ENCODE data around the gene ASL.
"Not testable (repeated sequence)": the region's sequence is repeated elsewhere in the genome, so short reads cannot be mapped to it uniquely, and the experiment has no call there.

The ASL gene

DNA sequence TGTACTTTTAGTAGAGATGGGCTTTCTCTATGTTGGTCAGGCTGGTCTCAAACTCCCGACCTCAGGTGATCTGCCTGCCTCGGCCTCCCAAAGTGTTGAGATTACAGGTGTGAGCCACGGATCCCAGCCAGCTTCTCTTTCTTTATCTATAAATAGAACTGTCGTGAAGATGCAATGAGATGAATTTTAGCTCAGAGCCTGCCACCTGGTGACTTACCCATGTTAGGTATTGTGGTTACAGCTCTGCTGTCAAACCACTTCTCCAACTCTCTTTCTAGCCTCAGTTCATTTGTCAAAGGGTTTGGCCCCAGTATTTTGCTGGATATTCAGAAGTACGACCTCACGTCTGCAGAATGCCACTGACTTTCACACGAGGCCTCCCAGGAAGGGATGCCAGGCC, 3.4 kb upstream of the ASL start:
- DNase-seq (ENCODE audit: insufficient read length, low spot score): not testable (repeated sequence)
- peak; percentile 39 for FAIRE-seq

DNA sequence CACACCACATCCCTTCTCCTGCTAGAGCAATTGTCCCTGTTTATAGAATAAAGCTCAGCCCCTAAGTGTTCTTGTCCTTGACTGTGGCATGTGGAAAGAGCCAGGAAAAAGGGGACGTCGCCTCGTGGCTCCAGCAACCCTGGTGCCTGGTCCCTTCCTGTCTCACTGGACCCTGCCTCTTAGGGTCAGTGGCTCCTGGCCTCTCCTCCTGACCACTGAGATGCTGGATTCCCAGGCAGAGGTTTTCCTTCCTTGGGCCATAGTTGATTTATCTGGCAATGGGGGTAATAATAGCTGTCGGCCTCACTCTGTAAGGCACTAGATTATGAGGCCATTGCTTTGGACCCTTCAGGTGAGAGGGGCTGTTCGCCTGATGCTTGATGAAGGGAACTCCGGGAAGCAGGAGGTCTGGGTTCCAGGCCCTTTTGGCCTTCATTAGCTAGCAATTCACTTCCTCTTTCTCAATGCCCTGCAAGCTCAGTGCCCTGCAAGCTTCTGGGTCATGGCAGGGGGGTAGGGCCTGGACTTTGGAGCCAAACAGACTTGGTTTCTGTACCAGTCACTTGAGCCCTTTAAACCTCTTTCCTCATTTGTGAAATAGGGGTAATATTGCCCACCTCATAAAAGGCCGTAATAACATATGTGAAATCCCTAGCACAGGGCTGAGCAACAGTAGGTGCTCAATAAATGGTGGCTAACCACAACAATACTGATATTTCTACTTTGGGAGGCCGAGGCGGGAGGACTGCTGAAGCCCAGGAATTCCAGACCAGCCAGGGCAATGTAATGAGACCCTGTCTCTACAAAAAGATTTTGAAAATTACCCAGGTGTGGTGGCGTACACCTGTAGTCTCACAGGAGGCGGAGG, 1.1 kb downstream of the ASL start:
- DNase-seq (ENCODE audit: insufficient read length, low spot score): no peak
- FAIRE-seq: no peak

DNA sequence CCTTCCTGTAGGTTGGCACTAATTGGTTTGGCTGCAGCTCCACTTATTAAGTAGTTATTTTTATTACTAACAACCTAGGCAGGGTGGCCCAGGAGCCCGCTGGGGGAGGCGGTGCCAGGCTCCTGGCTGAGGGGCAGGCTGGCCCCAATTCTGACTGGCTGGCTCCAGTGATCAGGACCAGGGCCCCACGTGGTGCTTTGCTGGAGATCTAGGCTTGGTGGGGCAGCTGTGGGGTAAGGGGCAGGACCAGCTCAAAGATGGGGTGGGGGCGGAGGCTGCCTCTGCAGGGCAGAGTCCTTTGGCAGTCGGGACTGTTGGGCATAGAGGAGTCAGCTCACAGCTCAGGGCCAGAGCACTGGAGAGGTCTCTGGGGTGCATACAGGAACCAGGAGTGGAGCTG, 2.4 kb downstream of the ASL start:
- FAIRE-seq (no peak), DNase-seq (ENCODE audit: insufficient read length, low spot score) (no peak)

DNA sequence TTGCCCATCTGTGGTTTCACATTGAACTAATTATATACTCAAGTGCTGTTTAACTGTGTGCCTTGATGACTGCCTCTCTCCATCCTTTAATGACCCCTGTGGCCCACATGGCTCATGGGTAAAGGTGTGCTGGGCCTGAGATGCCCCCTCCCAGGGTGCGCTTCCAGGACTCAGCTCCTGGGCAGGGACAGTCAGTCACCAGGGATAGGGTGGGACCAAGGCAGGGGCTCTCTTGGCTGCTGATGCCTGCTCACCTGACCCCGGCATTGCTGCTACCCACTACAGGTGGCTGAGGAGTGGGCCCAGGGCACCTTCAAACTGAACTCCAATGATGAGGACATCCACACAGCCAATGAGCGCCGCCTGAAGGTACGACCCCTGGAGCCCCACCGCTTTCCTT, 6.5 kb downstream of the ASL start:
- no peak for FAIRE-seq
- DNase-seq (ENCODE audit: insufficient read length, low spot score): no peak

DNA sequence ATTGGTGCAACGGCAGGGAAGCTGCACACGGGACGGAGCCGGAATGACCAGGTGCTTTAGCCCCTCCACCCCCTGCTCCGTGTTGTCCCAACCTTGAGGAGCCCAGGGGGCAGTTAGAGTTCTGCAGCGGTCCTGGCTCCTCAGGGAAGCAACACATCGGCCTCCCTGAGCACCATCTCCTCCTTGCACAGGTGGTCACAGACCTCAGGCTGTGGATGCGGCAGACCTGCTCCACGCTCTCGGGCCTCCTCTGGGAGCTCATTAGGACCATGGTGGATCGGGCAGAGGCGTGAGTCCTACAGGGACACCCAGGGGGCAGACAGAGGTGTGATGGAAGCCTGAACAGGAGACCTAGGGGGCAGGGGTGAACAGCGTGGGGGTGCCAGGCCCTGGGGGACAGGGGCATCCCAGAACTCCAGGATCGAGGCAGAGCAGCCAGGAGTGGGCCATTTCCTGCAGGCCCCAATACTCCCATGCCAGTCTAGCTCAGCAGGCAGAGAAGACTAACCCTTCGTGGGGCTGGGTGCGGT, 7.3 kb downstream of the ASL start:
- no peak for FAIRE-seq

DNA sequence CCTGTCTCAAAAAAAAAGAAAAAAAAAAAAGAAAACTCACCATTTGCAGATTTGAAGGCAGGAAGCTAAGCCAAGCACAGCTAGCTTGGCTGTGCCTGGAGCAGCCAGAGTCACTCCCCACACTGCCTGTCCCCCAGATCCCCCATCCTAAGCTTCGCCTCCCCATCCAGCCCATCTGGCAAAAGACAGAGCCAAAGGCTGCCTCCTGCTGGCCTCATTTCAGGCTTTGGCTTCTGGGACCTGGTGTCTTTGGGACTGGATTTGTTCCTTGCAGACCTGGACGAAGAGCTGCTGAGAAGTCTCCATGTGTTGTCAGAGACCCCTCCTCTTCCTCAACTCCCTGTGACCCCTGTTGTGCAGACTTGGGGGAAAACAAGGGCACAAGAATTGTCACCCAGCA, 8.1 kb downstream of the ASL start:
- no peak for FAIRE-seq
- DNase-seq (ENCODE audit: insufficient read length, low spot score): no peak

More for the DNA sequence above, 7.3 kb downstream of the ASL start:
- no peak for DNase-seq (ENCODE audit: insufficient read length, low spot score)

DNA sequence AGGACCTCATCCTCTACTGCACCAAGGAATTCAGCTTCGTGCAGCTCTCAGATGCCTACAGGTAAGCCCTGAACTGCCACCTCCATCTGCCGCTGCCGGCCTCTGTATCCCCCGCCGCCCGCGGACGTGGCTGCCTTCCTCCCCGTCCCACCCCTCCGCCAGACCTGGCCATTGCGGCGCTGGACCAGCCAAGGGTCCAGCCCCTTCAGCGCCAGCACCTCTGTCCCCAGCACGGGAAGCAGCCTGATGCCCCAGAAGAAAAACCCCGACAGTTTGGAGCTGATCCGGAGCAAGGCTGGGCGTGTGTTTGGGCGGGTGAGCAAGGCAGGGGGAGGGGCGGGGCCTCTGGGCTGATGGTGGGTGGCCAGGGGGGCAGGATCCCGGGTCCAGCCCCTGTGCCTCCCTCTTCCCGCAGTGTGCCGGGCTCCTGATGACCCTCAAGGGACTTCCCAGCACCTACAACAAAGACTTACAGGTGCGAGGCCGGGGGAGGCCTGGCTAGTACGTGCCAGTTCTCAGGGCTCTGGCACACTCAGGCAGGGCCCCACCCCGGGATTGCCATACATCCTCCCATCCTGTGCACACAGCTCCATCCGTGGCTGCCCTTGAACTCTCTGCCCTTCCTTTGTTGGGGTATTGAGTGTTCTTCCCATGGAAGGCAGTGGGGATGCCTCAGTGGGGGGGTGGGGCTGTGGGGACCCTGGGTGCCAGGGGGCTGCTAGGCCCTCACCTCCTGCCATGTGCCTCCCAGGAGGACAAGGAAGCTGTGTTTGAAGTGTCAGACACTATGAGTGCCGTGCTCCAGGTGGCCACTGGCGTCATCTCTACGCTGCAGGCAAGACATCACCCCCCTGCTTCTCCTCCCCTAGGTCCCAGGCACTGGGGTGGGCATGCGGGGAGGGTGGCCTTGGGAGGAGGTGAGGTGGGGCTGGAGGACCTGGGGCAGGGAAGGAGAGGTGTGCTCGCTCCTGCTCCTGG, 13.5 kb downstream of the ASL start:
- DNase-seq (ENCODE audit: insufficient read length, low spot score): no peak
- FAIRE-seq: no peak

DNA sequence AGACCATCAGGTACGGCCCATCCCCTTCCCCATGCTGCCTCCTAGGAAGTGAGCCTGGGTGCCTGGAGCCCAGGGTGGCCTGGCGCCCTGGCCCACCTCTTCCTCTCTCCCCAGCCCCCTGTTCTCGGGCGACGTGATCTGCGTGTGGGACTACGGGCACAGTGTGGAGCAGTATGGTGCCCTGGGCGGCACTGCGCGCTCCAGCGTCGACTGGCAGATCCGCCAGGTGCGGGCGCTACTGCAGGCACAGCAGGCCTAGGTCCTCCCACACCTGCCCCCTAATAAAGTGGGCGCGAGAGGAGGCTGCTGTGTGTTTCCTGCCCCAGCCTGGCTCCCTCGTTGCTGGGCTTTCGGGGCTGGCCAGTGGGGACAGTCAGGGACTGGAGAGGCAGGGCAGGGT, 17.0 kb downstream of the ASL start:
- DNase-seq (ENCODE audit: insufficient read length, low spot score): no peak
- no peak for FAIRE-seq

DNA sequence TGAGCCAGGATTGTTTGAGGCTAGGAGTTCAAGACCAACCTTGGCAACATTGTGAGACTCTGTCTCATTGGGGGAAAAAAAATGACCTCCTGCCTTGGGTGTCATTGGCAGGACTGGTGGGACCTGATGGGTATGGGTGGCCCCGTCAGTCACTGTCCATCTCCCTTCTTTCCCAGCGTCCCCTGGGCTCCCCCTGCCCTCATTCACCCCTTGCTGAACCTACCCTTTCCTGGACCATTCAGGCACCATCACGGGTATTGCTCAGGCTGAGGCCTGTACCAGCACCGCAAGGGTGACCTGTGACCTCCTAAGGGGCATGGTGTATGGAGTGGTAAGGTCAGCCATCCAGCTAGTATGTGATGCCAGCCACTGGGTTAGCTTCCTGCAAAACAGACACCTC, 19.4 kb downstream of the ASL start:
- FAIRE-seq (no peak), DNase-seq (ENCODE audit: insufficient read length, low spot score) (no peak)

DNA sequence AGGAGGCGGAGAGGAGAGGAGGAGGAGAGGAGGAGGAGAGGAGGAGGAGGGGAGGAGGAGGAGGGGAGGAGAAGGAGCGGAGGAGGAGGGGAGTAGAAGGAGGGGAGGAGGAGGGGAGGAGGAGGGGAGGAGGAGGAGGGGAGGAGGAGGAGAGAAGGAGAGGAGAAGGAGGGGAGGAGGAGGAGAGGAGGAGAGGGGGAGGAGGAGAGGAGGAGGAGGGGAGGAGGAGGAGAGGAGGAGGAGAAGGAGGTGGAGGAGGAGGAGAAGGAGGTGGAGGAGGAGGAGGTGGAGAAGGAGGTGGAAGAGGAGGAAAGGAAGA, 23.6 kb downstream of the ASL start:
- no peak for DNase-seq (ENCODE audit: insufficient read length, low spot score)
- FAIRE-seq: no peak

DNA sequence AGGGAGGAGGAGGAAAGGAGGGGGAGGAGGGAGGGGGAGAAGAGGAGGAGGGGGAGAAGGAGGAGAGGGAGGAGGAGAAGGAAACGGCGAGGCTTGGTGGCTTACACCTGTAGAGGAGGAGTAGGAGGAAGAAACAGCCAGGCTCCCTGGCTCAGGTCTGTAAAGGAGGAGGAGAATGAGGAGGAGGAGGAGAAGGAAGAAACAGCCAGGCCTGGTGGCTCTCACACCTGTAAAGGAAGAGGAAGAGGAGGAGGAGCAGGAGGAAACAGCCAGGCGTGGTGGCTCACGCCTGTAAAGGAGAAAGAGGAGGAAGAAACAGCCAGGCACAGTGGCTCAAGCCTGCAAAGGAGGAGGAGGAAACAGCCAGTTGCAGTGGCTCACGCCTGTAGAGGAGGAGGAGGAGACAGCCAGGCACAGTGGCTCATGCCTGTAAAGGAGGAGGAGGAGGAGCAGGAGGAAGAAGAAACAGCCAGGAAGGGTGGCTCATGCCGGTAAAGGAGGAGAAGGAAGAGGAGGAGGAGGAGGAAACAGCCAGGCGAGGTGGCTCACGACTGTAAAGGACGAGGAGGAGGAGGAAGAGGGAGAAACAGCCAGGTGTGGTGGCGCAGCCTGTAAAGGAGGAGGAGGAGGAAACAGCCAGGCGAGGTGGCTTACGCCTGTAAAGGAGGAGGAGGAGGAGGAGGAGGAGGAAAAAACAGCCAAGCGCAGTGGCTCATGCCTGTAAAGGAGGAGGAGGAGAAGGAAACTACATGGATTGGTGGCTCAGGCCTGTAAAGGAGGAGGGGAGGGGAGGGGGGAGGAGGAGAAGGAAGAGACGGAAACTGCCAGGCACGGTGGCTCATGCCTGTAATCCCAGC, 24.2 kb downstream of the ASL start:
- FAIRE-seq (peak; percentile 54), DNase-seq (ENCODE audit: insufficient read length, low spot score) (no peak)

DNA sequence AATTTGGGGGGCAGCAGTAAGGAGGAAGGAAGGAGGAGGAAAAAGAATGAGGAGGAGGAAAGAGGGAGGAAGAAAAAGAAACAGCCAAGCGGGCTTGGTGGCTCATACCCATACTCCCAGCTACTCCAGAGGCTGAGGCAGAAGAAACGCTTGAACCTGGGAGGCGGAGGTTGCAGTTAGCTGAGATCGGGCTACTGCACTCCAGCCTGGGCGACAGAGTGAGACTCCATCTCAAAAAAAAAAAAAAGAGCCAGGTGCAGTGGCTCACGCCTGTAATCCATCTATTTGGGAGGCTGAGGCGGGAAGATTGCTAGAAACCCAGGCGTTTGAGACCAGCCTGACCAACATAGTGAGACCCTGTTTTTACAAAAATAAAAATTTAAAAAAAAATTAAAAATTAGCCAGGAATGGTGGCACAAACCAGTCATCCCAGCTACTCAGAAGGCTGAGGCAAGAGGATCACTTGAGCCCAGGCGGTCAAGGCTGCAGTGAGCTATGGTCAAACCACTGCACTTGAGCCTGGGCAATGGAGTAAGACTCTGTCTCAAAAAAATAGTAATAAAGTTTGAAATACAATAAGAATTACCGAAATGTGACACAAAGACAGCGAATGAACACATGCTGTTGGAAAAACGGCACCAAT, 24.9 kb downstream of the ASL start:
- no peak for DNase-seq (ENCODE audit: insufficient read length, low spot score)
- FAIRE-seq: no peak

DNA sequence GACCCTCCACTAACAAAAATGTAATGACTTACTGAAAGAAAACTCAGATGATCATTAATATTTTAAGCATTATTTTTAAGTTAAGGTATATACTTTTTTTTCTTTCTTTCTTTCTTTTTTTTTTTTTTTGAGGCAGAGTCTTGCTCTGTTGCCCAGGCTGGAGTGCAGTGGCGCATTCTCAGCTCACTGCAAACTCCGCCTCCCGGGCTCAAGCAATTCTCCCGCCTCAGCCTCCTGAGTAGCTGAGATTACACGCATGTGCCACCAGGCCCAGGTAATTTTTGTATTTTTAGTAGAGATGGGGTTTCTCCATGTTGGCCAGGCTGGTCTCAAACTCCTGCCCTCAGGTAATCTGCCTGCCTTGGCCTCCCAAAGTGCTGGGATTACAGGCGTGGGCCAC, 26.5 kb downstream of the ASL start:
- DNase-seq (ENCODE audit: insufficient read length, low spot score); FAIRE-seq: not testable (repeated sequence)

DNA sequence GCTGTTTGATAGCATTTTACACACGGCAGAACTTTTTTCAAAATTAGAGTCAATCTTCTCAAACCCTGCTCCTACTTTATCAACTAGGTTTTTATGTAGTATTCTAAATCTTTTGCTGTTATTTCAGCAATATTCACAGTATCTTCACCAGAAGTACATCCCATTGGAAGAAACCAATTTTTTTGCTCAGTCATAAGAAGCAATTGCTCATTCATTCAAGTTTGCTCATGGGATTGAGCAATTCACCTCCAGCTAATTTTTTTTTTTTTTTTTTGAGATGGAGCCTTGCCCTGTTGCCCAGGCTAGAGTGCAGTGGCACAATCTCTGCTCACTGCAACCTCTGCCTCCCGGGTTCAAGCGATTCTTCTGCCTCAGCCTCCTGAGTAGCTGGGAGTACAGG, 28.4 kb downstream of the ASL start:
- not testable (repeated sequence) for DNase-seq (ENCODE audit: insufficient read length, low spot score)

DNA sequence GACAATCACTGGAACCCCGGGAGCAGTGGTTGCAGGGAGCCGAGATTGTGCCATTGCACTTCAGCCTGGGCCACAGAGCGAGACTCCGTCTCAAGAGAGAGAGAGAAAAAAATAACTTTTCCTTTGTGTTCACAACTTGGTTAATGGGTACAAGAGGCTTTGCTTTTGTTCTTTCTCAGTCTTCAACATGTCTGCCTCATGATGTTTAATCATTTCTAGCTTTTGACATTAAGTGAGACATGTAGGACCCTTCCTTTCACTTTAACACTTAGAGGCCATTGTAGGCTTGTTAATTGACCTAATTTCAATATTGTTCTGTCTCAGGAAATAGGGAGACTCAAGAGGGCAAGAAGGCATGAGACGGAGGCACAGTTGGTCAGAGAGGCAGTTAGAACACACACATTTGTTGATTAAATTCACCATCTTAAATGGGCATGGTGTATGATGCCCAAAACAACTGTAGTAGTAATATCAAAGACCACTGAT, 29.7 kb downstream of the ASL start:
- no peak for DNase-seq (ENCODE audit: insufficient read length, low spot score)
- FAIRE-seq: no peak

More for the DNA sequence above, 28.4 kb downstream of the ASL start:
- not testable (repeated sequence) for FAIRE-seq

DNA sequence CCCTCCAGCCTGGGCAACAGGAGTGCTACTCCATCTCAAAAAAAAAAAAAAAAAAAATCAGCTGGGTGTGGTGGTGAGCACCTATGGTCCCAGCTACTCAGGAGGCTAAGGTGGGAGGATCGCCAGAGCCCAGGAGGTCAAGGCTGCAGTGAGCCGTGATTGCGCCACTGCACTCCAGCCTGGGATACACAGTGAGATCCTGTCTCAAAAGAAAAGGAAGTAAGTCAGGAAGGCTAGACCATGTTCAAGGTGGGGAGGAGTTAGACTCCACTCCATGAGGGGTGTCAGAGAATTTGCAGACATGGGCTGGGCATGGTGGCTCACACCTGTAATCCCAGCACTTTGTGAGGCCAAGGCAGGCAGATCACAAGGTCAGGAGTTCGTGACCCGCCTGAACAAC, 32.8 kb downstream of the ASL start:
- not testable (repeated sequence) for DNase-seq (ENCODE audit: insufficient read length, low spot score); FAIRE-seq

DNA sequence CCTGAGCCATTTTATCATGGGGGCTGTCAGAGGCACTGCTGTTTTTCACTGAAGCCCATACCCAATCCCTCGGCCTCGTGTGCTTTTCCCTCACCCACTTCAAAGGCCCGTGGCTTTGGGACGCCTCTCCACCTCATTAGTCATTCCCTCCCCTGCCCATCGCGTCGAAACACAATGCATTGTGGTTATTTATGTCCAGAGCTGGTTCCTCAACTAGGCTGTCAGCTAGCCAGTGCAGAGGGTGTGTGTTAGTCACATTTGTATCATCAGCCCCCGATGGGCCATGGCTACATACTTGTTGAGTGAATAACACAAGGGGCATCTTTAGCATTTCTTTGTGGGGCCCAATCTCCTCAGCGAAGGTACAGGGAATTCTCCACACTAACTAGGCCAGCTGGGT, 35.2 kb downstream of the ASL start:
- no peak for DNase-seq (ENCODE audit: insufficient read length, low spot score)

DNA sequence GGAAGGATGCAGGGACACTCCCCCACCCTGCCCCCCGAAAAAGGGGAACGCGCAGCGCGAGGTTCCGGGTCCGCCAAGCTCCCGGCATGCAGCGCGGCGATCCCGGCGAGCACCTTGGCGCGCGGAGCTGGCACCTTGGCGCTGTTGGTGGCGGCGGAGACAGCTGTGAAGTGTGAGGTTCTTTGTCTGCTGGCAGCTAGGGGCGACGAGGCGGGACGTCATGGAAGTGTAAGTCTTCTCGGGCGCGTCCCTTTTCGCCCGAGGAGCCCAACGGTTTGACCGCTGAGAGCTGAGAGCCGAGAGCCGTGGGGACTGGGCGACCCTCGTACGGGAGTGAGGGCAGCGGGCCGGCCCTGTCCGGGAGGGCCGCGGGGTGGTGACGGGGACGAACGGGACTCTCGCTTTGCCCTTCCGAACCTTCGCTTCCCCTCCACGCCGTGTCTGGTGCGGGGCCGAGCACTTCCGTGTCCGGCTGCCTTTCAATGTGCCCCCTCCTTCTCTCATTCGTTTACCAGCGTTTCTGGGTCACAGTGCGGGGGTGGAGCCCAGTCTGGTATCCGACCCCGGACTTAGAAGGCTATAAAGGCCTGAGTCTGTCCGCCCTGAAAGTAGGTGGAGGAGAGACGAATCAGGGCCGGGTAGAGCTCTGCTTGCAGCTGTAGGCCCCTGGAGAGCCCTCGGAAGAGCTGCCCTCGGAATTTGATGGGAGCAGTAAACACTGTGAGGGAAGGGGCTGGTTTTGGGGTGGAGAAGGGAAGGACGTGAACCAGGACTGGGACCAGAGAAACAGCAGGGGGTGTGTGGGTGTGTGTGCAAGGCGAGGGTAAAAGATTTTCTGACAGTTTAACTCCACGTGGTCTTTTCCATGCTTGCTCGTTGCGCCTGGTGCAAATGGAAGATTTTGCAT, 39.4 kb downstream of the ASL start, which contains the start of gene CRCP:
Gene CRCP (plus strand): TSS at position 105 of the 907 bp plus-strand sequence. CDS start 116 bp downstream, at position 221.
- peak; percentile 89 for FAIRE-seq
- DNase-seq (ENCODE audit: insufficient read length, low spot score): peak; percentile 85

More for the DNA sequence above, 35.2 kb downstream of the ASL start:
- no peak for FAIRE-seq
